ENCODE results near the gene B3GNT3. TPM values are rescaled to one million over a fixed set of nuclear protein-coding genes. Genes with fewer than 3 reads are reported as not detected.
A peak's percentile ranks its signal among the peaks of the same experiment; 100 is the strongest.

The B3GNT3 gene
- total RNA-seq, 1 experiment from 2014 or later, result 39.5 TPM

DNA sequence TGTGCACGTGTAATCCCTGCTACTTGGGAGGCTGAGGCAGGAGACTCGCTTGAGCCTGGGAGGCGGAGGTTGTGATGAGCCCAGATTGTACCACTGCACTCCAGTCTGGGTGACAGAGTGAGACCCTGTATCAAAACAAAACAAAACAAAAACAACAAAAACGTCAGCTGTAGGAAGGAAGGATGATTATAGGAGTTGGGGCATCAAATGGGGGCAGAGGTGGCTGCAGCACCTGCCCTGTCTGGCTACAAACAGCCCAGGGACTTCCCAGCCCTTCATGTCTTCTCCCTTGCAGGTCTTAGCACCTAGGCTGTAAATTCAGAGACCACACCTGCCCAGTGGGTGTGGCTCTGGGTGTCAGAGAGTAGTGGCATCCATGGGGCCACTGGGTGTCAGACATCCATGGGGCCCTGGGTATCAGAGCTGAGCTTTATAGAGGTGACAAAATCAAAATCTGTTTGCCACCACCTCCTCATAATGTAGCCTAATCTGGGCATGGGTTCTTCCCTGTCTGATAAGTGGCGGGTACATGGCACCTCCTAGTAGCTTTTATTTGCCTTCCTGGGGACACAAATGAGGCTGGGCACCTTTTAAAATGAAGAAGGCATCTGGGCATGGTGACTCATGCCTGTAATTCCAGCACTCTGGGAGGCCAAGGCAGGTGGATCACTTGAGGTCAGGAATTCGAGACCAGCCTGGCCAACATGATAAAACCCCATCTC is 4.7 kb upstream of the B3GNT3 start:
- CTCF ChIA-PET, result interaction anchor here (0.5 kb wide), 1 partner anchor 182 kb away, joined by 3 read pairs; no protein-coding TSS in a partner anchor

DNA sequence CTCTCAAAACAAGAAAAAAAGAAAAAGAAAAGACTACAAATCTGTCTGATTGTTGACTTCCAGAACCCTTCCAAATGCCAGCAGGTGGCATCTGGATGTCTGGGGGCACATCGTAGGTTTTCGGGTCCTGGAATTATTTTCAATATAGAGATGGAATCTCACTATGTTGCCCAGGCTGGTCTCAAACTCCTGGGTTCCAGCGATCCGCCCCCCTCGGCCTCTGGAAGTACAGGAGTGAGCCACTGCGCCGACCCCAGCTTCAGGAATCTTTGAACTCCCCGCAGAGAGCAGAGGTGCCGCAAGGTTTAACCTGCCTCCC is 567 bp upstream of the B3GNT3 start:
- Histone ChIP-seq H3K9me3 (ENCODE audit: low read length) (no peaks in the 10 kb centered on the region), H2AFZ (ENCODE audit: low read length) (peak overlapping the region; percentile 78), H4K20me1 (ENCODE audit: low read length) (no peaks in the 10 kb centered on the region), H3K4me2 (ENCODE audit: low read length) (peak overlapping the region; percentile 90), H3K27me3 (ENCODE audit: low read length) (no peaks in the 10 kb centered on the region), H3K27ac (ENCODE audit: low read length) (peak overlapping the region; percentile 99), H3K79me2 (ENCODE audit: low read length) (peaks cover 41% of the 10 kb centered on the region), H3F3A (ENCODE audit: low read length, unreplicated experiment) (peaks cover 6% of the 10 kb centered on the region), H3K4me1 (ENCODE audit: insufficient read depth, low read length) (peaks cover 58% of the 10 kb centered on the region), H3K9ac (ENCODE audit: low read length) (peak overlapping the region; percentile 95), H3K4me3 (ENCODE audit: low read length) (peak overlapping the region; percentile 84), H3K36me3 (ENCODE audit: low read depth, low read length) (no peaks in the 10 kb centered on the region), H3K9me2 (replicated peaks; ENCODE audit: low read length) (no peaks in the 10 kb centered on the region)
- DNase-seq (no peak), ATAC-seq (no peak)
- intact Hi-C loops (cut with micrococcal nuclease), result no loop called here
- CTCF ChIA-PET, result interaction anchor here (1.6 kb wide), 1 partner anchor 65 kb away, joined by 4 read pairs; the partner anchor contains the start of gene RPL18A
- POLR2A ChIA-PET (ENCODE audit: unreplicated experiment), result interaction anchor here (0.7 kb wide), 2 partner anchors 48 to 489 kb away, joined by 3 to 4 read pairs; no protein-coding TSS in a partner anchor
- TF ChIP-seq, protein P1, sequence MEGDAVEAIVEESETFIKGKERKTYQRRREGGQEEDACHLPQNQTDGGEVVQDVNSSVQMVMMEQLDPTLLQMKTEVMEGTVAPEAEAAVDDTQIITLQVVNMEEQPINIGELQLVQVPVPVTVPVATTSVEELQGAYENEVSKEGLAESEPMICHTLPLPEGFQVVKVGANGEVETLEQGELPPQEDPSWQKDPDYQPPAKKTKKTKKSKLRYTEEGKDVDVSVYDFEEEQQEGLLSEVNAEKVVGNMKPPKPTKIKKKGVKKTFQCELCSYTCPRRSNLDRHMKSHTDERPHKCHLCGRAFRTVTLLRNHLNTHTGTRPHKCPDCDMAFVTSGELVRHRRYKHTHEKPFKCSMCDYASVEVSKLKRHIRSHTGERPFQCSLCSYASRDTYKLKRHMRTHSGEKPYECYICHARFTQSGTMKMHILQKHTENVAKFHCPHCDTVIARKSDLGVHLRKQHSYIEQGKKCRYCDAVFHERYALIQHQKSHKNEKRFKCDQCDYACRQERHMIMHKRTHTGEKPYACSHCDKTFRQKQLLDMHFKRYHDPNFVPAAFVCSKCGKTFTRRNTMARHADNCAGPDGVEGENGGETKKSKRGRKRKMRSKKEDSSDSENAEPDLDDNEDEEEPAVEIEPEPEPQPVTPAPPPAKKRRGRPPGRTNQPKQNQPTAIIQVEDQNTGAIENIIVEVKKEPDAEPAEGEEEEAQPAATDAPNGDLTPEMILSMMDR (conservative IDR thresholded peaks at IDR 0.05; ENCODE audit: low read depth, low read length), result 0 out of 2 replicates have a peak, but pooled peaks have one; percentile 30
- TF ChIP-seq EZH2phosphoT487 (IDR thresholded peaks at IDR 0.05; ENCODE audit: borderline replicate concordance, low read length), result no peak
- BruUV-seq (replicated peaks), result TSS peak; percentile 17

More for the DNA sequence above, 4.7 kb upstream of the B3GNT3 start:
- ATAC-seq (peak; percentile 41), DNase-seq (peak; percentile 58)
- no TSS peak for BruUV-seq (replicated peaks)
- H3K79me2 ChIP-seq (ENCODE audit: low read length), result peaks cover 2% of the 10 kb centered on the region
- H3K4me3 ChIP-seq (ENCODE audit: low read length), result no peak overlapping the region
- no peaks in the 10 kb centered on the region for H3K9me3 ChIP-seq (ENCODE audit: low read length)
- no peak overlapping the region for H3K9ac ChIP-seq (ENCODE audit: low read length)
- H4K20me1 ChIP-seq (ENCODE audit: low read length), result no peaks in the 10 kb centered on the region
- H2AFZ ChIP-seq (ENCODE audit: low read length), result no peak overlapping the region
- H3K4me2 ChIP-seq (ENCODE audit: low read length), result 0 out of 2 replicates have a peak overlapping the region, but pooled peaks have one; percentile 19
- intact Hi-C loops (cut with micrococcal nuclease), result loop anchor here (1.0 kb wide), 1 partner anchor 51 kb away; no protein-coding TSS in a partner anchor
- H3K36me3 ChIP-seq (ENCODE audit: low read depth, low read length), result no peaks in the 10 kb centered on the region
- no peaks in the 10 kb centered on the region for H3K9me2 ChIP-seq (replicated peaks; ENCODE audit: low read length)
- peaks cover 27% of the 10 kb centered on the region for H3K4me1 ChIP-seq (ENCODE audit: insufficient read depth, low read length)
- TF ChIP-seq EZH2phosphoT487 (IDR thresholded peaks at IDR 0.05; ENCODE audit: borderline replicate concordance, low read length) (no peak), EZH2 (IDR thresholded peaks at IDR 0.05; ENCODE audit: low read length, unreplicated experiment) (no peak)
- TF ChIP-seq, protein P1 (conservative IDR thresholded peaks at IDR 0.05; ENCODE audit: low read depth, low read length), result no peak
- no peaks in the 10 kb centered on the region for H3F3A ChIP-seq (ENCODE audit: low read length, unreplicated experiment)
- POLR2A ChIA-PET (ENCODE audit: unreplicated experiment), result no interaction called here
- peak overlapping the region; percentile 45; the same call in 1 of the 2 replicates for H3K27ac ChIP-seq (ENCODE audit: low read length)
- H3K27me3 ChIP-seq (ENCODE audit: low read length), result no peaks in the 10 kb centered on the region

DNA sequence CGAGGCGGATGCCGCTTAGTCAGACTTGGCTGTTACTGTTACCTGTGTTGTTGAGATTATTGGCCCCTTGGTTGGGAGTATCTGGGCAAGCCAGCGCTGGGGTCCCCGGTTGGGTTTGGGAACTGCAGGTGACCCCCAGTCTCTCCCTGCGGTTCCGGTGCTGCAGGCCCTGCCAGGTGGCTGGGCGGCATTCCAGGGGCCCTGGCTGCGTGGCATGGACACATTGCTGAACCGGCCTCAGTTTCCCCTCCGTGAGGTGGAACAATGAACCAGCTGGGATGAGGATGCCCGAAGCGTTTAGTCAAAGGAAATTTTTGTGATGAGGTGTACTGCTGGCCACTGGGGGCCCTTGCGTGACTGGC is 538 bp downstream of the B3GNT3 start:
- Histone ChIP-seq H3K36me3 (ENCODE audit: low read depth, low read length) (no peaks in the 10 kb centered on the region), H3K79me2 (ENCODE audit: low read length) (peaks cover 52% of the 10 kb centered on the region), H2AFZ (ENCODE audit: low read length) (peak overlapping the region; percentile 78; the same call in 1 of the 2 replicates), H4K20me1 (ENCODE audit: low read length) (no peaks in the 10 kb centered on the region), H3K9me3 (ENCODE audit: low read length) (no peaks in the 10 kb centered on the region), H3F3A (ENCODE audit: low read length, unreplicated experiment) (peaks cover 6% of the 10 kb centered on the region), H3K4me2 (ENCODE audit: low read length) (peak overlapping the region; percentile 90), H3K4me3 (ENCODE audit: low read length) (peak overlapping the region; percentile 84), H3K27ac (ENCODE audit: low read length) (peak overlapping the region; percentile 99), H3K9ac (ENCODE audit: low read length) (peak overlapping the region; percentile 95), H3K9me2 (replicated peaks; ENCODE audit: low read length) (no peaks in the 10 kb centered on the region), H3K4me1 (ENCODE audit: insufficient read depth, low read length) (peaks cover 56% of the 10 kb centered on the region), H3K27me3 (ENCODE audit: low read length) (no peaks in the 10 kb centered on the region)
- ChIA-PET POLR2A (ENCODE audit: unreplicated experiment) (no interaction called here), CTCF (interaction anchor here (1.6 kb wide), 1 partner anchor 64 kb away, joined by 4 read pairs; the partner anchor contains the start of gene RPL18A)
- DNase-seq, result peak; percentile 8
- TF ChIP-seq, protein P1 (conservative IDR thresholded peaks at IDR 0.05; ENCODE audit: low read depth, low read length), result no peak
- TF ChIP-seq EZH2 (IDR thresholded peaks at IDR 0.05; ENCODE audit: low read length, unreplicated experiment), result no peak
- no peak for TF ChIP-seq EZH2phosphoT487 (IDR thresholded peaks at IDR 0.05; ENCODE audit: borderline replicate concordance, low read length)
- no TSS peak for BruUV-seq (replicated peaks)
- intact Hi-C loops (cut with micrococcal nuclease), result loop anchor here (5.0 kb wide), 2 partner anchors 37 to 62 kb away; partner anchors contain the start of gene RPL18A
- no peak for ATAC-seq
